ENCODE data around the gene PARN.
"Not testable (repeated sequence)": the region's sequence is repeated elsewhere in the genome, so short reads cannot be mapped to it uniquely, and the experiment has no call there.

PARN gene

DNA sequence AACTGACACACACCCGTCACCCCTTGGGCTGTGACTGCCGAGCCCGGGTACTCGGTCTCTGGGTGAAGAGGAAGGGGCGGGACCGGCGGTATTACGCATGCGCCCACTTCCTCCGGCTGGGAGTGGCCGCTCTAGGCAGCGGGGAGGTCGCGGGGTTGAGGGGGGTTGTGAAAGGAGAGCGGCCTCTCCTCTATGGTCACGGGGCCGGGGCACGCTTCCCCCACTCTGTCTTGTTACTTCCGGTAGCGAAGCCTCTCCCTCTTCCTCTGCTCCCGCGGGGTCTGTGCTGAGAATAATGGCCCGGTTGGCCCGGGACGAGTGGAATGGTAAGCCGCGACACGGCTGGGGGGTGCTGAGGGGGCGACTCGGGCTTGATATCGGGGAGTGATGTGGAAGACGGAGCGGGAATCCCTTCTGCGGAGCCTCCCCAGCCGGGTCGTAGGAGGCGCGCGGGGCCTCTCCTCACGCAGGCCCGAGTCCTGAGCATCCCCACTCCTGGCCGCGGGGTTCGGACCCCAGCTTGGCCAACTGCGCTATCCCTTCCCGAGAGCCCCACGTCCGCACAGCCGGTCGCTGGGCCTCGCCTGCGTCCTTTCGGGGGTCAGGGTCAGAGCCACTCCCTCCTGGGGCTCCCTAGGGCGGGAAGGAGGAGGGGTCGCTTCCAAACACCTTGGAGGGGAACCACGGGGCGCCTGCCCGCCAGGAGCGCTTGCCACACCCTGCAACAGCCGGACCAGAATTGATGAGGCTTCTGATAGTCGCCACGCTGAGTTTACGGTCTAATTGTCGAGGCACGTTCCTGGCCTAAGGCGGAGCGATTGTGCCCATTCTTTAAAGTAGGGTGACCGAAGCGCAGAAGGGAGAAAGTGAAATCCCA is 2.9 kb upstream of the PARN start, which contains the start of gene BFAR:
Gene BFAR (plus strand): TSS at position 259 of the 877 bp plus-strand sequence. CDS start 11,396 bp downstream, outside the sequence.
- peak; percentile 95 for DNase-seq (ENCODE audit: low spot score)

DNA sequence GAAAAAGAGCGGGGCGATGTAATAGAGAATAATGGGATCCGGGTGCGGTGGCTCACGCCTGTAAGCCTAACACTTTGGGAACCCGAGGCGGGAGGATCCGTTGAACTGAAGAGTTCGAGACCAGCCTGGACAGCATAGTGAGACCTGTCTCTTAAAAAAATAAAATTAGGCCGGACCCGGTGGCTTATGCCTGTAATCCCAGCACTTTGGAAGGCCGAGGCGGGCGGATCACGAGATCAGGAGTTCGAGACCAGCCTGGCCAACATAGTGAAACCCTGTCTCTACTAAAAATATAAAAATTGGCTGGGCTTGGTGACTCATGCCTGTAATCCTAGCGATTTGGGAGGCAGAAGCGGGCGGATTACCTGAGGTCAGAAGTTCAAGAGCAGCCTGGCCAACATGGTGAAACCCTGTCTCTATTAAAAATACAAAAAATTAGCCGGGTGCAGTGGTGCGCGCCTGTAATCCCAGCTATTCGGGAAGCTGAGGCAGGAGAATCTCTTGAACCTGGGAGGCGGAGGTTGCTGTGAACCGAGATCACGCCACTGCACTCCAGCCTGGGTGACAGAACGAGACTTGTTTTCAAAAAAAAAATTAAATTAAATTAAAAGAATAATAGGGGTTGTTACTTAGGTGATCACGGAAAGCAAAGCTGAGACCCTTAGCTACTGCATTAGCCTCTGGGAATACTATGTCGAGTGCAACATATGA is 715 bp upstream of the PARN start:
- DNase-seq (ENCODE audit: low spot score): not testable (repeated sequence)

DNA sequence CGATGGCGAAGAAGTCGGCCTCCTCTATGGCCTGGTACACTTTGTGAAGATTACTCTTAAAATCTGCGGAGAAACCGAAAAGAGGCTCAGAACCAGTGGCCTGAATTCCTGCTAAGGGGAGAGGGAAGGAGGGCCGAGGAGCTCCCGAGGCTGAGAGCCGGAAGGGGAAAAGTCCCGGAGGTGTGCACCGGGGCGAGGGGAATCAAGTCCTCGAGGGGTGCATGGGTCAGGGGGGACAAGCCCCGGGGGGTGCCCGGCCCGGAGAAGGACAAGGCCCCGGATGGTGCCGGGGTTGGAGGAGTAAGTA is 495 bp downstream of the PARN start:
- DNase-seq (ENCODE audit: low spot score): peak; percentile 8

DNA sequence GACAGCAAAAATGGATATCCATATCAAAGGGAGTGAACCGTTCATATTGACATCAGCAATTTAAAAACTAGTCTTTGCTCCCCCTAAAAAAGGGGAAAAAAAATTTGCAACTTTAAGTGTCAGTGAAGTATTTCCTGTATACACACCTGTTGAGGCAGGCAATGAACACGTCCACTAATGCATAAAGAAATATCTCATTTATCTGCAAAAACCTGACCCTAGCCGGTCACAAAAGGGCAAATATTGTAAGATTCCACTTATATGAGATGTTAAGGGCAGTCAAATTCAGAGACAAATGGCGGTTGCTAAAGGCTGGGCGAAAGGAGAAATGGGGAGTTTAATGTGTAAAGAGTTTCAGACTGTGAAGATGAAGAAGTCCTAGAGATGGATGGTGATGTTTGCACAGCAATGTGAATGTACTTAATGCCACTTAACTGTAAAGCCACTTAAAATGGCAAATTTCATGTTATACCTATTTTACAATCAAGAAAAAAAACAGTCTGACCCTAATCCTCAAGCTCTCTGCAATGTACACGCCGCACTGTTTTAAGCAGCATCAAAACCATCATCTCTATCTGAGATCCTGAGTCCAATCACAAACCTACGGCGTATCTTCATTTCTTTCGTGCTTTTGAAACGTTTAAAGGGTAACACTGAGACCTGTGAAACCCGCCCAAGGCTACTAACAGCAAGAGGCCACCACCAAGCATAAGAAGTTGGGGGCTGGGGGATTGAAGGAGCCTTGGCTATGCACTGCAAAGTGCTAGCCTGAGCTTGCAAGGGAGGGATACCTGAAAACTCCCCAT is 1.1 kb downstream of the PARN start:
- no peak for DNase-seq (ENCODE audit: low spot score)

DNA sequence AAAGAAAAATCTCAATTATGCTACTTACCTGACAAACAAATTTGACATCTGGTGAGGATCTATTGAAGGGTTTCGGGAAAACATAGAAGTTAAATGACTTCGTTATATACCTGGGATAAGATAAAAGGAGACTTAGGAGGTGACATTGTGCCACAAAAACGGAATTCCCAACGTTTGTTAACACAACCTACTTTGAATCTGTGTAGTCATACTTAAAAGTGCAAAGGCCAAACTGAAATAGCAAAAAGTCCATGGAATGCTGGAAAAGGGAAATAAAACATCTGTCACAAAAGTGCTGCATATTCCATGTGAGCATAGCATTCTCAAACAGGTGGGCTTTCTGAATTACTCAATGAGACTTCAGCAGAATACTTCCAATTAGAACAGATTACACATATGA is 3.0 kb downstream of the PARN start:
- no peak for DNase-seq (ENCODE audit: low spot score)

- no peak for DNase-seq (ENCODE audit: low spot score)
Measured at GRCh38 chr16:14618566-14618965, 11.5 kb downstream of the PARN start.

DNA sequence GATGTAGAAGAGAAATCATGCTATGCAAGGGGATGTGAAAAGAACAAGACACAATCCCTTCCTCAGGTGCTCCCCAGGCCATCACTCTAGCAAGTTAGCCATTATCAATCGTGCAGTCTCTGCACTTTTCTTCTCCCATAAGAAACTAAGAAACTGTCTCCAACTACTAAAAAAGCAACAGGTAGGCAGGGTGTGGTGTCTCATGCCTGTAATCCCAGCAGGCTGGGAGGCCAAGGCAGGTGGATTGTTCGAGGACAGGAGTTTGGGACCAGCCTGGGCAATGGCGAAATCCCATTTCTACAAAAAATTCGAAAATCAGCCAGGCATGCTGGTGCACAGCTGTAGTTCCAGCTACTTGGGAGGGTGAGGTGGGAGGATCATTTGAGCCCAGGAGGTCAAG is 13.8 kb downstream of the PARN start:
- no peak for DNase-seq (ENCODE audit: low spot score)

DNA sequence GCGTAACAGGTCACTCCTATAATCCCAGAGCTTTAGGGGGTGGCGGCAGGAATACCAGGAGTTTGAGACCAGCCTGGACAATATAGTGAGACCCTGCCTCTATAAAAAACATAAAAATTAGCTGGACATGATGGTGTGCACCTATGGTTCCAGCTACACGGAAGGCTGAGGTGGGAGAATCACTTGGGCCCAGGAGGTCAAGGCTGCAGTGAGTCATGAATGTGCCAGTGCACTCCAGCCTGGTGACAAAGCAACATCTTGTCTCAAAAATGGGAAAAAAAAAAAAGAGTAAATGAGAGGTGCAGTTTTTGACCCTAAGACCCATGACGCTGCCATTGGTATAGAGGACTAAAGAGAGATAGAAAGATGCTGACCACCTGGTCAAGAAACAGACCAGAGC is 16.1 kb downstream of the PARN start:
- no peak for DNase-seq (ENCODE audit: low spot score)

GRCh38 chr16:14611660-14612059 is 18.4 kb downstream of the PARN start:
- DNase-seq (ENCODE audit: low spot score): no peak

GRCh38 chr16:14609716-14610115 is 20.3 kb downstream of the PARN start:
- no peak for DNase-seq (ENCODE audit: low spot score)

DNA sequence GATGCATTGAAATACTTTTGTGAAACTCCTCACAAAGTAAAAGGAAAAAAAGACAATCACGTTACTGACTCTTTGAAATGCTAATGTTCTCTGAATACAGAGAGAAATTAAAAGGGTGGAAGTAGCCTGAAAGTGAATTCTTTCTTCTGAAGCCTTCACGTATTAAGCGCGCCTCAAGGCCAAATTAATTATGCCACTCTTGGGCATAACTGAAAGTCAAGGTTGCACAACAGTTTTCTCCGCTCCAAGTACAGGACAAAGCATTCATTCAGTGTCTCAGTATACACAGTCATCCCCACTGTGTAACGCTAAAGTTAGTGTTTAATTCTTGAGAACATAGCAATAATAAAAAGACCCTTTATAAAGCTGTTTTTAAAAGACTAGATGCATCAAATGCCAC is 21.5 kb downstream of the PARN start:
- no peak for DNase-seq (ENCODE audit: low spot score)

- no peak for DNase-seq (ENCODE audit: low spot score)
Measured at GRCh38 chr16:14608111-14608566, 21.9 kb downstream of the PARN start.

GRCh38 chr16:14606102-14606501 is 24.0 kb downstream of the PARN start:
- DNase-seq (ENCODE audit: low spot score): no peak

DNA sequence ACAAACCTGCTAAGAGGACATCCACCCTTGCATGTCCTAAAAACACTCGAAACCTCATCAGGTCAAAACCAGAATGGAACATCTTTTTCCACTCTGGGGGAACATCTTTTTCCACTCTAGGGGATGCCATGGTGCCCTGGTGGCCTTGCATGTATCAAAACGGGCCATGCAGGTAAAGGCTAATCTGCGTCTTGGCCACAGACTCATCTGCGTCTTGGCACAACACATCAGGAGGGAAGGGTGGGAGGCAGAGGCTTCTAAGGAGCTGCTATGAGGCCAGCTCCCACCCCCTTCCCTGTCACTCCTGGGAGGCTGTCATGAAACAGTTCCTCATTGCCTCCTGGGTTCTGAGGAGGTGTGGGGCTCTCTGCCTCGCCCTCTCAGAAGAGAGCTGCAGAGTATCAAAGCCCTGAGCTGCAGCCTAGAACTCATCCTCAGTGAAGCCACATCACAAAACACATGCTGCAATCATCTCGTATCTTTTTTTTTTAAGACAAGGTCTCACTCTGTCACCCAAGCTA is 27.6 kb downstream of the PARN start:
- no peak for DNase-seq (ENCODE audit: low spot score)

DNA sequence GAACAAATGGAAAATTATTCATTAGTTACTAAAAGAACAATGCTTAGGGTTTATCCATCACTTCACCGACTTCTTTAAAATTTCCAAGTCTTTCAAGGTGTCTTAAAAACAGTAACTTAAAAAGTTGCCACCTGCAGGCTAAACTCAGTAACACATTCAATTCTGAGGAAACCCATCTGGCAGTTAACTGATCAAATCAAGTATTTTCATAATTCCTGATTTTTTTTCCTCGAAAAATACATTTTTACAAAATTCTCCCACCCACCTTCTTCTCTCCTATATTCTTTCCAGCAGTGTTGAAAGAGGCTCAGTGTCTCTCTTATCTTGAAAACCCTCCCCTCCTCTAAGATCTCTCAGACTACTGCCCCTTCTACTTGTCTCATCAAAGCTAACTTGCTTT is 29.9 kb downstream of the PARN start:
- DNase-seq (ENCODE audit: low spot score): peak; percentile 13

GRCh38 chr16:14586637-14587305 is 43.3 kb downstream of the PARN start:
- DNase-seq (ENCODE audit: low spot score): no peak

GRCh38 chr16:14585287-14585686 is 44.8 kb downstream of the PARN start:
- no peak for DNase-seq (ENCODE audit: low spot score)

DNA sequence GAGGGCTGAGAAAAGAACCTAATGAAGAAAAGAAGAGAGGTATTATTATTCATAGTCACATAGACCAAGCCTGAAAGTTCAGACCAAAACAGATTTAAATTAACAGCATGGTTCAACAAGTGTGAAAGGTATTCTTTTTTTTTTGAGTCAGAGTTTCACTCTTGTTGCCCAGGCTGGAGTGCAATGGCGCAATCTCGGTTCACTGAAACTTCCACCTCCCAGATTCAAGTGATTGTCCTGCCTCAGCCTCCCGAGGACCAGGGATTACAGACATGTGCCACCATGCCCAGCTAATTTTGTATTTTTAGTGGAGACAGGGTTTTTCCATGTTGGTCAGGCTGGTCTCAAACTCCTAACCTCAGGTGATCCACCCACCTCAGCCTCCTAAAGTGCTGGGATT is 49.1 kb downstream of the PARN start:
- DNase-seq (ENCODE audit: low spot score): not testable (repeated sequence)

- no peak for DNase-seq (ENCODE audit: low spot score)
Measured at GRCh38 chr16:14579266-14579665, 50.8 kb downstream of the PARN start.

DNA sequence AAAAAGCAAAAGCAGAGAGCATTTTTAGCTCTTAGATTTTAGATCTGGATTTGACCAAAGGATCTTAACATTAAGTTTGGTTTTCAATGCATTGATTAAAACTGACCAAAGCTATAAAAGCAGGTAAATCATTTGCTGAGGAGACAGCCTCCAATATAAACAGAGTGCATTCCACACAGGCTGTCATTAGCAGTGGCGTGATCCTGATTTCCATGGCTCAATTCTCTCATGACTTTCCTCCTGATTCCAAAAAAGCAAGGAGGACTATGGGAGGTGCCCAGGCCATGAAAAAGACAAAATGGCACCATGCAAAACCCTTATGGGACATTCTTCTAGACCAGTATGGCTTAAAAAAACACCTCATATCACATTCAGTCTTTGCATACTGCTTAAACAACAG is 53.5 kb downstream of the PARN start:
- DNase-seq (ENCODE audit: low spot score): no peak

DNA sequence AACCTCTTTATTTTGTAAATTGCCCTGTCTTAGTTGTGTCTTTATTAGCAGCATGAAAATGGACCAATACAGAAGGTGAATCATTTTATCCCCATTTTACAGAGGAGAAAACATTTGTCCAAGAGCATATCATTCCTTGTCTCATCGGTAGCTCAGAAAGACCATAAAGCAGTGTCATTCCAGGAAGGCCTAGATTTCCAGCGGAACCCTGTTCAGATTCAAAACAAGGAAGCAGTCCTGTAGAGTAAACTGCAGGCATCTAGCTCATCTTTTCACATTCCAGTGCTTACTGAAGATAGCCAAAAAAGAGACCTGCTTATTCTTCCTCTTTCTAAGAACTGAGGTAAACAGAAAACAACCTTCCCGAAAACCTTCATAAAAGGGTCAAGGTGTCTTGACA is 54.0 kb downstream of the PARN start:
- no peak for DNase-seq (ENCODE audit: low spot score)
